Subcutaneous adipose tissue (tissue), 4 donors: ENCODE data around the gene PSMD14. TPM values are rescaled to one million over a fixed set of nuclear protein-coding genes. Genes with fewer than 3 reads are reported as not detected.

Experiments
- small RNA-seq: library from RNA; depleted of rRNA; stranded (forward); fragments of <200 nt; gene quantifications from one replicate; pipeline ENCODE3, GENCODE V24; 2016
- total RNA-seq, 4 donors: library from RNA; depleted of rRNA; stranded (reverse); fragments of >200 nt; gene quantifications; one replicate each; pipeline ENCODE4 v1.1.0, GENCODE V29; 2016
- TF ChIP-seq, protein P1 (sequence below): fragments of 450-650 bp; IDR thresholded peaks from one replicate; pipeline ENCODE4 v1.5.1; 2016; ENCODE audit warnings: low read depth, mild to moderate bottlenecking, control low read depth, antibody characterized with exemption, moderate library complexity

Gene PSMD14
- total RNA-seq, 4 donors from 2014 or later: 29.9 to 73.5 (median 43.1) TPM

DNA sequence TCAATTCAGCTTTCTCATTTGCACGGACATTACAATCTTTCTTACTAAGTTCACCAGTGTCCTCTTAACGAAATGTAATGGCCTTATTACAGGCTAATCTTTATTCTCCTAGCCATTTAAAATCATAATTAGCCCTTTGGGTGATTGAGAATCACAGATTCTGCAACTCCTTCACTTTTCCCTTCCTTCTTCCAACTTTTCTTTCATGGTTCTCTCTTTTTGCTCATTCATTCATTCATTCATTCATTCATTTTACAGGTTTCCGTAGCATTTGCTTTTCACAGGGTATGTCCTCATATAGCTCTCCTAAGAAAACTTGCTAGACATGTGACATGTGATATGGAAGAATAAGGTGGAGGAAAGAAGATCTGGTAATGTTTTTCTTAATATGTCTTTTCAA is 123.9 kb downstream of the PSMD14 start:
- TF ChIP-seq, protein P1, sequence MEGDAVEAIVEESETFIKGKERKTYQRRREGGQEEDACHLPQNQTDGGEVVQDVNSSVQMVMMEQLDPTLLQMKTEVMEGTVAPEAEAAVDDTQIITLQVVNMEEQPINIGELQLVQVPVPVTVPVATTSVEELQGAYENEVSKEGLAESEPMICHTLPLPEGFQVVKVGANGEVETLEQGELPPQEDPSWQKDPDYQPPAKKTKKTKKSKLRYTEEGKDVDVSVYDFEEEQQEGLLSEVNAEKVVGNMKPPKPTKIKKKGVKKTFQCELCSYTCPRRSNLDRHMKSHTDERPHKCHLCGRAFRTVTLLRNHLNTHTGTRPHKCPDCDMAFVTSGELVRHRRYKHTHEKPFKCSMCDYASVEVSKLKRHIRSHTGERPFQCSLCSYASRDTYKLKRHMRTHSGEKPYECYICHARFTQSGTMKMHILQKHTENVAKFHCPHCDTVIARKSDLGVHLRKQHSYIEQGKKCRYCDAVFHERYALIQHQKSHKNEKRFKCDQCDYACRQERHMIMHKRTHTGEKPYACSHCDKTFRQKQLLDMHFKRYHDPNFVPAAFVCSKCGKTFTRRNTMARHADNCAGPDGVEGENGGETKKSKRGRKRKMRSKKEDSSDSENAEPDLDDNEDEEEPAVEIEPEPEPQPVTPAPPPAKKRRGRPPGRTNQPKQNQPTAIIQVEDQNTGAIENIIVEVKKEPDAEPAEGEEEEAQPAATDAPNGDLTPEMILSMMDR: no peak

DNA sequence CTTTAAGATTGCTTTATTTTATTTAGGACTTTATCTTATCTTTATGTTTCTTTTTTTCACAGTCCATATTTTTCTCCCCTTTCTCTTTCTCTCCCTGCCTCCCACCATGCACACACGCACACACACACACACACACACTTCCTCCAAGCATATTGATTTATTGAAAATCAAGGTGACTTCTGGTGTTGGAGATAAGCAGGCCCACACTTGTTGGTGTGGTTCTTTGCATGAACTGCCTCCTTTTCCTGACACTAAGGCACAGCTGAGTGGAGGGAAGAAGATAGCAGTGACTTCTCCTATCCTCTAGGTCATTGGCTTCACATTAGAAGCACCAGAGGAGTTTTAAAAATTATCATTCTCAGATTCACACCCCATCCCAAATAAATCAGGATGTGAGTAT is 125.9 kb downstream of the PSMD14 start:
- TF ChIP-seq, protein P1: no peak

DNA sequence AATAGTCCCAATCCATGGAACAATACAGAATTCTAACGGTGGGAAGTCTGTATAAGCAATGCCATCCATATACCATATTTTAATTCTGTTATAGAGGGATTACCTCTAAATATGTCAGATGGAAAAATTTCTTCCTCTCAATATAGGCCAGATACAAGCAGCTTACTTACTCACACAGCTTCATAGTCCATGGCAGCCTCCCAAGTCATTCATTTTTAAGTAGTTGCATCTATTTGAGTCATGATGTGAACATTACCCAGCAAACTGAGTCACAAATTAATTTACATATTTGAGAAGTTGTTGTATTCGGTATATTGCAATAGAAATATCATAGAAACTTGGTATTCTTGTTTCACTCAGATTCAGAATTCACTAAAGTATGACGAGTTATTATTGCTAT is 128.2 kb downstream of the PSMD14 start:
- TF ChIP-seq, protein P1: no peak

DNA sequence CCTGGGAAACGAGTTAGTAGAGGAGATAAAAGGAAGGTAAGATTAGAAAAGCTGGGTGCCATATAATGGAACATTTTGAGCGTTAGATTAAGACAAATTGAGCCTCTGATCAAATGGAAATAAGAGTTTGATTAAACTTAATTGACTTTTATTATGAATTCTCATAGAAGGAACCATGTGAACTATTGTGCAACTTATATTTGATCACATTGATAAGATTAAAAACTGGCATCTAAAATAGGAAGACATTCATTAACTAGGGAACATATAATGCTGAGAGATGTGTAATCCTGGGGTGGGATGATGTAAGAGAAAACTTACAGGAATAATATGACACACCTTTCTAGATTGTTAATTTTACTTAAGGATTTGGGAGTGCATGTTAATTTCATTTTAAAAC is 130.4 kb downstream of the PSMD14 start:
- TF ChIP-seq, protein P1: no peak

DNA sequence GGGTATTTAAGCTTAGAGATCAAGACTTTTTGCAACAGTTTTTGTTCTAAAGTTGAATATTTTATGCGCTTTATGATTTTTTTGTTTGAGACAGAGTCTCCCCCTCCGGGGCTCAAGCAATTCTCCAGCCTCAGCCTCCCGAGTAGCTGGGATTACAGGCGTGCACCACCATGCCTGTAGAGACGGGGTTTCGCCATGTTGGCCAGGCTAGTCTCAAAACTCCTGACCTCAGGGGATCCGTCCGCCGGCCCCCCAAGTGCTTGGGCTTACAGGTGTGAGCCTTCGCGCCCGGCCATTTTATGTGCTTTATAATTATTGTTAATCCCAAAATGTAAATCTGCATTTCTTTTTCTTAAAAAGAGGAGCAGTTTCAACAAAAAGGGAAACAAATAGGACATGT is 136.9 kb downstream of the PSMD14 start:
- TF ChIP-seq, protein P1: no peak

DNA sequence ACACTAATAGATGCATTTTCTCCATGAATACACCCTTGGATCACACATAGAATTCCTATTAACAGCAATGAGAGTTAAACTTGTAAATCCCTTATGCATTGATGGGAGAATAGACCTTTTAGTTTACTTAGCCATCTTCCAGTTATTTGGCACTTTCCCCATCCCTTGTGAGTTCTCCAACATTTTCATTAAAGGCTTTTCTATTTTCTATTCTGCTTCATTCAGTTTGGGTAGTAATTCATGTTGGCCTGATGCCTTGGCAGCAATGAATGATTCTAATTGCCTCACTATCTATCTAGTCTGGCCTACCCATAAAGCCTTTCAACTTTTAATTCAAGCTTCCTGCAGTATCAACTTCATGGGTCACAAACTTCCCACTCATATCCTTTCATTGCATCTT is 140.2 kb downstream of the PSMD14 start:
- TF ChIP-seq, protein P1: no peak

Small RNAs within 50 kb of the gene (small RNA-seq; reads per million reads assigned to genes)
- gene RNA5SP108: not detected

Other genes starting within 250 kb of the PSMD14 start
- gene TANK, start 148.0 kb upstream of the PSMD14 start, total RNA-seq: 100 to 1,000 TPM in 3 of 4 donors, 10 to 100 TPM in 1; 94.2 to 178 (median 141) TPM
- gene TBR1, start 107.9 kb downstream of the PSMD14 start, total RNA-seq: not detected